Fibroblast of skin of right biceps (primary cell): ENCODE measurements around the gene SLC2A6.

Experiments
- DNase-seq: peaks from one replicate; pipeline ENCODE4 v3.0.0-alpha.2; 2013

Gene SLC2A6

DNA sequence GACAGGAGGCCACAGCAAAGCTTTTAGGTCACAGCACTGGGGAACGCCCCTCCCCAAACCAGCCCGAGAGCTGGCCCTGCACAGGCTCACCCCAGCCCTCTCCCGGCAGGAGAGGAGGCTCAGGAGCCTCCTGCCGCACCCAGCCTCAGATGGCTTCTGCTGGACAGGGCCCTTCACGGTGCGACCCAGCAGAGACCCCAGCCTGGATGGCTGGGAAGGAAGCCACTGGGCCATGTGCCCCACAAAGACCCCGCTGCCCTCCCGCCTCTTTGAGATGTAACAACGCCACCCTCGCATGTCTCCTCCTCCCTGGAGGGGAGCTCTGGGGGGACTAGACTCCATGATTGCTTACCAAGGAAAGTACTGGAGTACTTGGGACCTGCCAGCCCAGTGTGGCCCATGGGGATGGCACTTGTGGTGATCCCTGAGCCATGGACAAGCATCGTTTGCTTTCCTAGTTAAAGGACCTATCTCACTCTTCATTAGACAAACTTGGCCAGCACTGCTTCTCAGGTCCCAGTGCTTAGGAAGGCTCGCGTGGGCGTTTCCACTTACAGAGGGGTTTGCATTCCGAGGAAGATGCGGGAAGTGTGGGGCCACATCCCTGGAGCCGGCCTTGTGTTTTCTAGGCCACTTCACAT is 36.8 kb upstream of the SLC2A6 start:
- no peak for DNase-seq

- no peak for DNase-seq
These were observed 36.3 kb upstream of the SLC2A6 start for GRCh38 chr9:133515240-133515610.

GRCh38 chr9:133514460-133515239 is 35.8 kb upstream of the SLC2A6 start:
- no peak for DNase-seq

GRCh38 chr9:133513214-133514100 is 34.6 kb upstream of the SLC2A6 start:
- DNase-seq: no peak

DNA sequence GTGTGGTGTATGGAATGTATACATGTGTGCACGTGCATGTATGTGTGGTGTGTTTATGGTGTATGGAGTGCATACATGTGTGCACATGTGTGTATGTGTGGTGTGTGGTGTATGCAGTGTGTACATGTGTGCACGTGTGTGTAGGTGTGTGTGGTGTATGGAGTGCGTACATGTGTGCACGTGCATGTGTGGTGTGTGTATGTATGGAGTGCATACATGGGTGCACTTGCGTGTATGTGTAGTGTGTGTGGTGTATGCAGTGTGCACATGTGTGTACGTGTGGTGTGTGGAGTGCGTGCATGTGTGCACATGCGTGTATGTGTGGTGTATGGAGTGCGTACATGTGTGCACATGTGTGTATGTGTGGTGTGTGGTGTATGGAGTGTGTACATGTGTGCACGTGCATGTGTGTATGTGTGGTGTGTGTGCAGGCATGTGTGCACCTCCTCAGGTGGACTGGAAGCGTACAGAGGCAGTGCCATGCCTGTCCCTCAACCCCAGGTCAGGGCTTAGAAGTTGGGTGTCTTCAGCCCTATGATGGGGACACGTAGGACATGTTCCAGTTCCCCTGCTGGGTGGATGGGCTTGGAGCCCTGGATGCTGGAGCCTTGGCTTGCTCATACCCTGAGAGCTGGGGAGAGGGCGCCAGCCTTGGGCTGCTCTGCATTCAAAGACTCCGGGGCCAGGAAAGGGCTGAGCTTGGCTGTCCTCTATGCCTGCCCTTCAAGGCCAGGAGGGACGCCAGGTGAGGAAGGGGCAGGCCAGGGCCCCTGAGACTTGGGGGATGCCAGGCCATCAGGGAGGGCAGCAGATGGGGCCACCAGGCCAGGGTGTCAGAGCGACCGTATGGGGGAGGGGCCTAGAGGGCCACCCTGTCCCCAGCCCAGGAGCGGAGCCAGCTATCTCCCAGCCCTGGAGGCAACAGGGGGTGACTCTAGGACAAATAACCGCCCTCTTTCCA is 33.6 kb upstream of the SLC2A6 start:
- no peak for DNase-seq

- DNase-seq: no peak
These were observed 32.7 kb upstream of the SLC2A6 start for GRCh38 chr9:133511607-133512006.

DNA sequence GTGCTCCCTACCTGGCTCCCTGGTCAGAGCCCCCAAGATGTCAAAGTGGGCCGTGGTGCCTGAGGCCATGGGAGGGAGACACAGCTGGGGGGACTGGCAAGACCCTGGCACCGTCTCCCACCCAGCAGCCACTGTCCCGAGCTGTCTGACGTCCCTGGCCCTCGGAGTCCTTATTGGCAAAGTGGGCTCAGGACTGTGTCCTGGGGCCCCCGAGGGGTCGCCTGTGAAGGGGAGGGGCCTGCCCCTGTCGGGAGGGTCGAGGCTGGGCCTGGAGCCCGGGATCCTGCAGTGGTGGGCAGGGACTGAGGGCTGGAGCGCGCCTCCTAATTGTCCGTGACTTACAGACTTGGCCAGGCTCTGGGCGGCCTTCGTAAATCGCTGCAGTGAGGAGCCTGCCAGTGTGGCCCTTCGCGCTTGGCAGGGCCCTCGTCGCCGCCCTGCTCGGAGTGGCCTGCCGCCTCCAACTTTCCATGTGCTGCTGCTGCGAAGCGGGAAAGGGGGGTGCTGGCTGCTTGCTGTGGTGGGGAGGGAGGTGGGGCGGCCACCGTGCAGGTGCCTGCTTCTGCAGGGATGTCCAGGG is 32.1 kb upstream of the SLC2A6 start:
- DNase-seq: no peak

DNA sequence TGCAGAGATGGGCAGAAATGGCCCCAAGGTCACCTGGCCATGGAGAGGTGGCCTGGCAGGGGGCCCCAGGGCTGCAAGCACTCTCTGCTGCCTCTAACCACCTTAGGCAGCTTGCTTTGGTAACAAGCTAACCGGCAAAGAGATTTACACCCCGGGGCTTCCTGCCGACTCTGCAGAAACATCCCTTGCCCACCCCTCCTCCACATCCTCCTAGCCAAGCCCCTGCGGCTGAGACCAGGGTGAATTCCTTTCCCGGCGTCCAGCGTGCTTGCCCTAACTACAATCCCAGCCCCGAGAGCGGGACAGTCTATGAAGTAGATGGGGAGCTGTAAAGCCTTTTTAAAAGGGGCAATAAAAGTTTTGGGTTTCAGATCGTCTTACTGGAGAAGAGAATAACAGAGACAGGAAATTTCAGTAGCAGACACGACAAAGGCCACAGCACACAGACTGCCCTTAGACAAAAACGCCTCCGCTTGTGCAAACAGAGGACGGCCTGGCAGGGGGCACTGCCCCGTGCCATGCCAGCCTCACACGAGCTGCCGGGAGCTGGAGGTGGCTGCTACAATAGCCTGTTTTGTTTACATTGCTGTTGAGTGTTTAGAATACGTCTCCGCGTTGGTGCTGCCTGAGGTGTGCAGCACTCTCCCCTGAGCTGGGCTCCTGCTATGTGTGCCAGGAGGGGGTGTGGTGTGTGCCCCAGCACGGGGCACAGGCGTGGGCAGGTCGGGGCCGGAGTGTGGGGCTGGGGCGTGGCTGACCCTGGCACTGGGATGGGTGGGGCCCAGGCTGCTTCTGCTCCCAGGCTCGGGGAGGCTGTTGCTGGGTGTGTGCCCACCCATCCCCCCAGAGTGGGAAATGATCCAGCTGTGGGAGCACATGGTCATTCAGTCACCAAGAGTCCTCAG is 30.5 kb upstream of the SLC2A6 start:
- peak; percentile 14 for DNase-seq

DNA sequence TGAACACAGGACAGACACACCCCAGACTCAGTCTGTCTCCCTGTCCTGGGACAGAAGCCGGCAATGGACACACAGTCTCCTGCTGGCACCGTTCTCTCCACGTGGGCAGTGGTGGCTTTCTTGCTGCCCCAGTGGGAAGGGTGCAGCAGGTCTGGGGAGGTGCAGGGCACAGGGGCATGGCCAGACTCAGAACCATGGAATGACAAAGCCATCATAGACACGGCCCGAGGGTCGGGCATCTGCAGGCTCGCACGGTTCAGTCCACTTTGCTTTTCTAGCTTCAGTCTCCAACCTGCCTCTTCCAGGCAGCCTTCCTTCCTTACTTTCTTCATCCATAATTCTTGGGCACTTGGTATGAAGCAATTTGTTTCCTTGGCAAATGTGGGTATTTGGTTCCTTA is 29.1 kb upstream of the SLC2A6 start:
- no peak for DNase-seq

DNA sequence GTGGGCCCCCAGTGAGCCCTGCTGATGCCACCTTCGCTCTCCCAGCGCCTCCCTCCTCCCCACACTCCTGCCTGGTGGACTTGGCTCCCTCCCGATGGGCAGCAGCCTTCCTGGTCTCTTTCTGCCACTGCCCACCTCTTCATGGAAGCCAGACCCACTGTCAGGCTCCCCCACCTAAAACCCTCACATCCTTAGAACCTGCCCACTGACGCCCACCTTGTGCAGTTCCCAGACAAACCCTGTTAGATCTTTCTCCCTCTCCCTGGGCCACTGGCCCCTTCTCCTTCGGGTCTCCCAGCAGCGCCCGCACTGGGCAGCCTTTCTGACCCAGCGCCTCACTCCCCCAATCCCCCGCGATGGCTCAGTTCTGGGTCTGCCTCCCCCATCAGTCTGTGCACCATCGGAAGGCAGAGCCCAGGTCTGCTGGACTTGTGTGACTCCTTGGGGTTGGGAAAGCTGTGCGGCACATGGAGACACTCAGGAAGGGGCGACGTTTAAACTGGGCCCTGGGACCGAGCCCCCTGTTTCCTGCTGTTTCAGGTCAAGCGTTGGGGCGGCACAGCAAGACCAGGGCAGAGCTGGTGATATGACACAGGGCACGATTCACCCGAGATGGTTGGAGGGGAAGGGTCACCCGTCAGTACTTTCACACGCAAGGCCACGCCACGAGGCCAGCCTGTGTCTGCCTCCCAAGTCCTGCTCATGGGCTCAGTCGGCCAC is 28.5 kb upstream of the SLC2A6 start:
- DNase-seq: no peak

GRCh38 chr9:133506653-133507038 is 27.7 kb upstream of the SLC2A6 start:
- peak; percentile 70 for DNase-seq

DNA sequence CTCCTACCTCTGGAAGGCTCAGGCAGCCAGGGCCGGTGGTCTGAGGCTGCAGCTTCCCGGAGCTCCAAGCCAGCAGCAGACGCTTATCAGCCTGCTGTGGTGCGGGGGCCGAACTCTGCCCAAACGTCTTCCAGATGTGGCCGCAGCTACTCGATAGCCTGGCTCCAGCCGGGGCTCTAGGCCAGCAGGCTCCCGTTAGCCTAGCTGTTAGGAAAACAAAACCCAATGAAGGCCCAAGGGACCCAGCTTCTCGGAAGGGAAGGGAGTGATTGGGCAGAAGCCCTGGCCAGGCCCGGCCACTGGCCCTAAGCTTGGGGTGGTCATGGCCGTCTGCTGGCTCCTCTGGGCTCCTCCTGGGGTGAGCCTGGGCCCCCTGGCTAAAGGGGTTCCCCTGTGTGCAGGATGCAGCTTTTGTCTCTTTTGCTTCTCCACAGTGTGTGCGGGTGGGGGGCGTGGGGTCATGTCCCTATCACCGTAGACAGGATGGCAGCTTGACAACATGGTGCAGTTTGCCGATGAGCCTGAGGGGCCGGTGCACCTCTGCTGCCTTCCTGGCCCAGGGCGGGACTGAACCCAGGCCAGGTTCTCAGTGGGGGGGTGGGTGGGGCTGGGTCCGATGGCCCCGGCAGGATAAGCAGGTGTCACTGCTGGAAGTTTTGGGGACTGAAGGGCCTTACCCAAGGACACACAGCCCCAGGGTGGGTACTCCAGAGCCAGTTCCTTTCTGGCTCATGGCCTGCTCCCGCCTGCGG is 27.2 kb upstream of the SLC2A6 start:
- DNase-seq: peak; percentile 35

DNA sequence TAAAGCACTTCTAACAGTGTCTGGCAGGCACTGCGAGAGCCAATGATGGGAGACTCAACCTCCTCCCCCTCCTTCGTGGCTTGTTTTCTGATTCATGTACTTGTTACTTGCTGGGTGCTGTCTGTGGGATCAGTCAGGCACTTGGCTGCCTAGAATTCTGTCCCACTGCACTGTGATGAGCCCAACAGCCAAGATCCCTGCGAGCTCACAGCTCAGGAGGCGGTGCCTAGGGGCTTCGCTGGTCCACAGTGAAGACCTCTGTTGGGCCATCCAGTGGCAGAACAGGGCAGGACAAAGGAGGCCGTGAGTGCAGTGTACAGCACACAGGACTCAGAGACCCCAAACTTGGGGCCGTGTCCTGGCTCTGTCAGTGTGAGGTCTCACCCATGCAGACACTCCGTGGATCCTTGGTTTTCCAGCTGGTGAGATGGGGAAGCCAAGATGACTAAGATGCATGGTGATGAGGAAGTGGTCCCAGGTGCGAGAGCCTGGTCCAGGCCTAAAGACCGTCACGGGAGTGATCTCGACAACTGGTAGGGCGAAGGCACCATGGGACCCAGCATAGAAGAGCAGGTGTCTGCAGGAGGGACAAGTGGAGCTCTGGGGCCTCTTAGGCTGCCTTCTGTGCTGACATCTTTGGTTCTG is 26.4 kb upstream of the SLC2A6 start:
- peak; percentile 17 for DNase-seq

DNA sequence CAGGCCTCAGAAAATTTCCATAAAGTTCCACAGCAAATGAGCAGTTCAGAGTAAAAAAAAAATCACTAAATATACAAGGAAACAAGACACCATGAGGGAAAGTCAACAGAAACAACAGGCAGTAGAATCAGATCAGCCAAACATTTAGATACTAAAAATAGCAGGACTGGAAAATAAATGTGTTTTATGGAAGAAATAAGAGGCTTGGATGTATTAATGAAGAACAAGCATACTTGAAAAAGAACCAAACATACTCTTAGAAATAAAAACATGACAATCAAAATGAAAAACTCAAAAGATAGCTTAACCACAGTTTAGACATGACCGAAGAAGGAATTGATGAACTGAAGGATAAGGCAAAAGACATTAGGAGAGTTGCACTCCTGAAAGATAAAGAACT is 23.2 kb upstream of the SLC2A6 start:
- DNase-seq: no peak

- DNase-seq: no peak
These were observed 21.0 kb upstream of the SLC2A6 start for GRCh38 chr9:133499892-133500270.

DNA sequence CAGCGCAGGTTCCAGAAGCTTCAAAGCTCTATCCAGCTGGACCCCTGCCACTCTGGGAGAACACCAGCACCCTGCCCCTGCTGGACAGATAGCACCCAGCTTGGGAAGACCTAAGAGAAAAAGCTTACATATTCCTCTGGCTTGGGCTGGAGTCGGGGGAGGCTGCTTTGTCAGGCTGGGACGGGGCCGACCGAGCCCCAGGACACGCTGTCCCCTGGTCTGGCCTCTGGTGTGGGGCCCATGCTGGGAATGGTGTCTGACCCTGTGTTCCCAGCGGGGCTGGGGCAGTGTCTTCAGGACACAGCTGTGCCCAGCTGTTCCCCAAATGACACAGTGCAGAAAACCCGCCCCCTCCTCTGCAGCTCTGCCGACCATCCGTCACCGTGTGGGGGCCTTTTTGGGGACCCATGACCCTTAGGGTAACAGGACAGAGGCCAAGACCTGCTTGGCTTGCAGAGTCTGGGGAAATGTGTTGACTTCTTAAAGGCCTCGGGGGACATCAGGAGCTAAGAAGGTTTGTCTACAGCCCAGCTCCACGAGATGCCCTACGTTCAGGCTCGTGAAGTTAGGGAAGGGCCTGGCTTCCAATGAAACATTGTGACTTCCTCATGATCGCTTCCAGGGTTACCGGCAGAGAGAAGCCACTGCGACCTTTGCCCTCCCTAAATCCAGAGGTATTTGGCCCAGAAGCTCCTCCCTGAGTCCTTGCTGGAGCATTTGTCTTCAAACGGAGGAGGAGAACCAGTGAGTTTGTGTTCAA is 20.4 kb upstream of the SLC2A6 start:
- DNase-seq: no peak

DNA sequence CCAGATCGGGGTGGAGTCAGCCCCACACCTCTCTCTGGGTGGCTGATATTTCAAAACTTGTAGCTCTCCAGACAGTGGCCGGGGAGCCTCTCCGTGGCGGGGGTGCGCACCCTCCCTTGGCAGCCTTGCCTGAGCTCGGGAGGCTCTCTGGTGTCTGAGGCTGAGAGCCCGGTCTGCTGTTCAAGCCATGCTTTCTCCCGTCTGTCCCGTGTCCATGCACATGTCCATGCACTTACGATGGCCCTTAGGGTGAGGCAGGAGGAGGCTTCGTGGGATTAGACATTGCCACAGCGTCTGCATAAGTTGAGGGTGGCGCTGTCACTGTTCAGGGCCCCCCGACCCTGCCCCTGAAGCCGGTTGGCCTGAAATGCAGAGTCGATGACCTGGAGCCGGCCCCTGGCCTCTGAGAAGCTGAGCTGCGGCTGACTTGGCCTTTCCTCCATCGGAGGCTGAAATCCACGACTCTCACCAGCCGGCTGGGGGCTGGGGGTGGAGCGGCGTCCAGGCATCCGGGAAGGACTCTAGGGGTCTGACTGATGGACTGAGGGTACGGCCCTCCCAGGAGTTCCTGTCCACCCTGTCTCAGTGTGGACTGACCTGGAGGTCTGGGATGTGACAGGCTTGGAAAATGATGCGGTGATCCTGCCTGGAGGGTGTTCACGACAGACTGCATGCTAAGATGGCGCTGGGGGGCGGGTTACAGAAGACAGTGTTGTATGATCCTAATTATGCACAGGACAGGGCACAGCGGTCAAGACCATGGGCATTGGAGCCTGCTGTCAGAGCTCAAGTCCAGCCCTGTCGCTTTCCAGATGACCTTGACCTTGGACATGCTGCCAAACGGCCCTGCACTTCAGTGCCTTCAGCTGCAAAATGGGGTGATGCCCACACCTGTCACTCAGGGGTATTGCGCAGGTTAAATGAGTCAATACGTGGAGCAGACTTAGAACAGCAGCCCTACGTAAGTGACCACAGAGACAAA is 18.3 kb upstream of the SLC2A6 start:
- DNase-seq: no peak
